Measurements from ENCODE around the gene ANOS1.
"Not testable (repeated sequence)": the region's sequence is repeated elsewhere in the genome, so short reads cannot be mapped to it uniquely, and the experiment has no call there.

The ANOS1 gene

DNA sequence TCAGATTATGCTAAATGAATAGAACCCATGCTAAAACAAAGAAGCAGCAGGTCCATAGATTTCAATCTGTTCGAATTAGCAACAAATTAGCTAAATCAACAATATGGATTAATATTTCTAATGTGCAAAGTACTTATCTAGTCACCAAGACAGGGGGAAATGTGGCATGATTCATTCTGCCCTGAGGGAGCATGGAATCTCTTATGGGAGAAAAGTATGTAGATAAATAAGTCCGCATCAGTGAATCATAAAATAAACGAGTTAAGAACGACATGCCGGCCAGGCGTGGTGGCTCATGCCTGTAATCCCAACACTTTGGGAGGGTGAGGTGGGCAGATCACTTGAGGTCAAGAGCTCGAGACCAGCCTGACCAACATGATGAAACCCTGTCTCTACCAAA is 102.1 kb downstream of the ANOS1 start:
- no peak for DNase-seq (ENCODE audit: low read depth)

- no peak for DNase-seq (ENCODE audit: low read depth)
Measured at GRCh38 chrX:8627796-8628195, 104.1 kb downstream of the ANOS1 start.

GRCh38 chrX:8607326-8607725 is 124.6 kb downstream of the ANOS1 start:
- no peak for DNase-seq (ENCODE audit: low read depth)

DNA sequence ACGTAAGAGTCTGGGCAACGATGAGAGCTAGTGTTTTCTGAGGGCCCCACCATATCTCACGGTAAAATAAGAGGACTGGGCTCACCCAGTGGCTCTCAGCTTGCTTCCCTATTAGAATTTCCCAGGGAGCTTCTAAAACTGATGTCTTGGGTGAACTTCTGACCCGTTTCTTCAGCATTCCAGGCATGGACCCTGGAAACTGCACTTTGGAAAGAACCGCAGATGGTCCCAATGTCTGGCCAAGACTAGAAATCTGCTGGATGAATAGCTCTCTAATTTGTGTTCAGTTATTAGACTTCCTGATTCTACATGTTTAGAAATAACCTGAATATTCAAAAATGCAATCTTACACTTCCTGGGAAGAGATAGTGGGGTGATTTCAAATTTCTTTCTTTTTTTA is 127.8 kb downstream of the ANOS1 start:
- no peak for DNase-seq (ENCODE audit: low read depth)

DNA sequence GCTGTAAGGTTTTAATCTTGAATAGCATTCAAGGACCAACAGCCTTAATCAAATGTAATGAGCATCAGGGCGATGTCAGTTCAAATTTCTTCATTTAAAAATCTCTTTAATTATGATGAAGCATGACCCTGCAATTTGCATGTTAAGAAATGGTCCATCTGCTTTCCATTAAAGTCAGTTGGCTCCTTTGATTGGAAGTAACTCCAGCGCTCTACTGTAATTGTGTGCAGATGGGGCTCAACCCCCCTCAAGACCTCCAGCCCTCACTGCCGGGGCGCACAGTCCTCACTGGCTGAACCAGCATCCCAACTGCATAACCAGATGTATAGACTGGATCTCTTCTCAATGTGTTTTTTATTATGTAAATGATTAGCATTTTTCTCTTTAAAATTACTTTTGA is 140.4 kb downstream of the ANOS1 start:
- no peak for DNase-seq (ENCODE audit: low read depth)

GRCh38 chrX:8586953-8587352 is 145.0 kb downstream of the ANOS1 start:
- no peak for DNase-seq (ENCODE audit: low read depth)

- no peak for DNase-seq (ENCODE audit: low read depth)
Measured at GRCh38 chrX:8579602-8580001, 152.3 kb downstream of the ANOS1 start.

GRCh38 chrX:8576821-8577220 is 155.1 kb downstream of the ANOS1 start:
- DNase-seq (ENCODE audit: low read depth), result no peak

- no peak for DNase-seq (ENCODE audit: low read depth)
Measured at GRCh38 chrX:8565729-8566128, 166.2 kb downstream of the ANOS1 start.

- DNase-seq (ENCODE audit: low read depth), result no peak
Measured at GRCh38 chrX:8548446-8548845, 183.5 kb downstream of the ANOS1 start.

DNA sequence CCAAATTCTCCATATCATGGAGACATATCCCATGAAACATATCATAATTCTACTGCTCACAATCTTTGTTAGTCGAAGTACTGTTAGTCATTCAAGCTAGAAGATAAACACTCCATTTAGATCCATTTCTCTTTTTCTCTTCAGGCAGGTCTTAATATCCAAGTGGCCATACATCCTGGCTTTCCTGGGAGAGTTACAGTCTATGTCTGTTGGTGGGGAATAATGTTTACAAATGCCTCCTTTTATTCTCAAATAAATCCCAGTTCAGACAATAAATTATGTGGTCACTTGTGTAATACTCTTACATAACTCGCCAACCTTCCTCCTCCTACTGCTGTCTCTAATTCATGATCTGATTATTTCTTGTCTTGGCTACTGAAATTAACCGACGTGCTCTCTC is 185.2 kb downstream of the ANOS1 start:
- DNase-seq (ENCODE audit: low read depth), result no peak

DNA sequence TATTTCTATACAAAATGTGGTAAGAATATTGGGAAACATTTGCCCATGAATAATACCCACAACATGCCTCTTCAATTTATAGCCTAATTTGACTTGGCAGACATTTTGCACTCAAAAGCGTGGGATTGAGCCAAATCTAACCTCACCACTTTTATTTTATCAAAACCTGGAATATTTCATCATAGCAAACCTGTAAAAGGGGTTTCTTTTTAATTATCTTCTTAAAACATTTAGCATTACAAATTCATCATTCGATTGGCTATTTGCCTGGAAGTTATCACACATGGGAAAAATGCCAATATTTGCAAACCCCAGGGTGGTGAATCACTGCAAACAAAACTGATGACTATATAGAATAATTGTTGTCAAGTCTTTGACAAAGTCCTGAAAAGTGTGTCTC is 211.1 kb downstream of the ANOS1 start:
- DNase-seq (ENCODE audit: low read depth), result no peak

GRCh38 chrX:8520178-8520577 is 211.8 kb downstream of the ANOS1 start:
- DNase-seq (ENCODE audit: low read depth), result no peak

DNA sequence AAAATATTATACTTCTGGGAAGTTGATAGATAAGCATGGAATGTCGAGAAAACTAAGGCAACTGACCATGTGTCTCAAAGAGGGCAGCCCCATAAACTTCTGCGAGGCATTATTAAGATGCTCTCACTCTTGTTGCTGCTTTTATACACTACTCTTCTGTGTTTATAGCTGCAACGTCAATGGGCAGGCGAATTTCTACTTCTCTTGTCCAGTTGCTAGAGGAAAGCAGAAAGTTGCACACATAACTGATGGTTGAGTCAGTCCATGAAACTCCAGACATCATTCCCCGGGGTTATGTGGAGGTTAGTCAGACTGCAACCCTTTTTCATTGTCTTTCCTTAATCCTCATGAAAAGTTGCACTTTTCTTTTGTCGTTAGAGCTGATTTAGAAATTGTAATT is 227.5 kb downstream of the ANOS1 start:
- DNase-seq (ENCODE audit: low read depth), result no peak

DNA sequence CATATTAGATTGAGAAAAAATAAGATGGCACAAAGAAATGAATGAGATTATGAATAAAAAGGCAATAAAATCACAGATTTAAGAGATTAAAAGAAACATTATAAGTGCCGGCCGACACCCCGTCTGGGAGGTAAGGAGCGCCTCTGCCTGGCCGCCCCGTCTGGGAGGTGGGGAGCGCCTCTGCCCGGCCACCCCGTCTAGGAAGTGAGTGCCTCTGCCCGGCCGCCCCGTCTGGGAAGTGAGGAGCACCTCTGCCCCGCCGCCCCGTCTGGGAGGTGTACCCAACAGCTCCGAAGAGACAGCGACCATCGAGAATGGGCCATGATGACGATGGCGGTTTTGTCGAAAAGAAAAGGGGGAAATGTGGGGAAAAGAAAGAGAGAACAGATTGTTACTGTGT is 229.8 kb downstream of the ANOS1 start:
- DNase-seq (ENCODE audit: low read depth), result not testable (repeated sequence)

DNA sequence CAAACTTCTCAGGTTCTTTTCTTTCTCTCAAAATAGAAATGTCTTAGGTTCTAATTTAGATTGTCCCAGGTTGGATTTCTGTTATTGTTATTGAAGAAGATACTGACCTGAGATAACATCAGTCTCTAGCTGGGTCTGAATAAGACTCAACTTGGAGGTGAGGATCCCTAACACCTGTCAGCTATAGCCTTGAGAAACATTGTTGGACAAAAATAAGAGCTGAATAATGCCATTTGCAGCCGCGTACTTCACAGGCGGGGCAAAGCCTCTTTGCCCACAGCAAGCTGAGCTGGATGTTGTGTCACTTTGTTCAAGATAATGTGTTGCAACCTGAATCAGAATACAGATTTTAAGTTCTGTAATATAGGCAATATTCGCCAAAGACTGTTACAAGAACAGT is 231.7 kb downstream of the ANOS1 start:
- no peak for DNase-seq (ENCODE audit: low read depth)

- DNase-seq (ENCODE audit: low read depth), result not testable (repeated sequence)
Measured at GRCh38 chrX:8495036-8495435, 236.9 kb downstream of the ANOS1 start.

DNA sequence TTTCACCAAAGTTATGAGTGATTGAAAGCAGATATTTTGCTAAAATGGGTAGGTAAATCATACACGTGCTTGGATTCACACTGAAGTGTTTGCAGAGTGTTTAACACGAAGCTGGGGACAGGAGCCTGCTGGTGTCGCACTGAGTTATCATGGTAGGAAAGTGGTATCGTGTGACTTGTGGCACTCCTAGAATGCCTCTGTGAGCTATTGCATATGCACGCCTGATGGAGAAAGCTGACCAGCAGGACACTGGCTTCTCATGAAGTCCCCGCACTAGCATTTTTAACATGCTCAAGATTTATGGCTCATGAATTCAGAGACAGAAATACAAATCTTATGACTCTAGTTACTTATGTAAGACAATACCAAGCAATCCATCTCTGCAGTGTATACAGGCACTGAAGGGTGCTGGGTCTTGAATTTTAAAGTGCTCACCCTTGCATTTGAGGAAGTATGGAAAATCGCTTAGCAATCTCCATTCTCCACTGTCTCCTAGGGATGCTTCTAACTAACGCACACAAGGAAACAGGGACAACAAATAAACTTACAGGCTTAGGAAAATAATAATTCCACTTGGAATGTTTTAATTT is 247.5 kb downstream of the ANOS1 start:
- no peak for DNase-seq (ENCODE audit: low read depth)

All from activated T-cell treated with anti-CD3 and anti-CD28 coated beads for 48 hours (primary cell).